Sigmoid colon (tissue), 7 donors: ENCODE results near the gene TFAP2B. TPM values are rescaled to one million over a fixed set of nuclear protein-coding genes. Genes with fewer than 3 reads are reported as not detected.

ENCODE experiments used
- DNase-seq: peaks from one replicate; pipeline ENCODE4 v3.0.0-alpha.2; 2019
- H3K27ac ChIP-seq, 4 donors: fragments of 200-600 bp; sonication (generic); one replicate each; pipeline ENCODE4 v1.5.1; 2016 to 2019; ENCODE audit warnings: mild to moderate bottlenecking in 1 of 4
- H3K27me3 ChIP-seq, 3 donors: fragments of 200-600 bp; sonication (generic); one replicate each; pipeline ENCODE4 v1.5.1; 2019; ENCODE audit warnings: mild to moderate bottlenecking in 1 of 3
- H3K36me3 ChIP-seq, 4 donors: fragments of 200-600 bp; sonication (generic); one replicate each; pipeline ENCODE4 v1.5.1; 2016 to 2019
- H3K4me1 ChIP-seq, 4 donors: fragments of 200-600 bp; sonication (generic); one replicate each; pipeline ENCODE4 v1.5.1; 2017 to 2019
- H3K4me3 ChIP-seq, 4 donors: fragments of 200-600 bp; sonication (generic); one replicate each; pipeline ENCODE4 v1.5.1; 2017 to 2019; ENCODE audit warnings: mild to moderate bottlenecking in 2 of 4, moderate library complexity in 1 of 4
- H3K9me3 ChIP-seq, 4 donors: fragments of 200-600 bp in 3 of 4; sonication (generic) in 3 of 4; one replicate each; pipeline versions ENCODE4 v1.5.1 to v1.6.1; 2013 to 2019
- EP300 ChIP-seq, 4 donors: sonication (generic); formaldehyde crosslinking; IDR thresholded peaks; one replicate each; pipeline ENCODE4 v1.6.1; 2017; ENCODE audit warnings: antibody characterized with exemption in 4 of 4
- POLR2A ChIP-seq, 2 donors: fragments of 450-650 bp; IDR thresholded peaks; one replicate each; pipeline ENCODE4 v1.6.1; 2016; ENCODE audit warnings: antibody characterized with exemption in 2 of 2, mild to moderate bottlenecking in 2 of 2, moderate library complexity in 2 of 2
- POLR2AphosphoS5 ChIP-seq, 4 donors: sonication (generic); formaldehyde crosslinking; IDR thresholded peaks; one replicate each; pipeline ENCODE4 v1.6.1; 2017; ENCODE audit warnings: antibody characterized with exemption in 4 of 4
- WGBS, 2 donors: extraction: QIAGEN DNeasy Blood & Tissue Kit; methylation state at CpG; one replicate each; pipeline ENCODE4 v1.1.7; 2013; 5-methylcytosine and 5-hydroxymethylcytosine counted together
- intact Hi-C: fragments of 100-400 bp; cut with DNase I; formaldehyde crosslinking; loops from one replicate; pipeline ENCODE4 v1.15.1; 2023
- polyA plus RNA-seq, 3 donors: library from polyadenylated mRNA; stranded (reverse); fragments of 200-250 nt; gene quantifications; one replicate each; pipeline ENCODE4 v1.2.3, GENCODE V29; 2013
- total RNA-seq, 4 donors: library from RNA; depleted of rRNA; stranded (reverse); fragments of >200 nt; gene quantifications; one replicate each; pipeline ENCODE4 v1.1.0, GENCODE V29; 2016
- TF ChIP-seq, protein P1 (sequence below), 4 experiments: fragments of 450-650 bp in 3 of 4; fragments of 200-600 bp in 1 of 4; IDR thresholded peaks; one replicate each; pipeline ENCODE4 v1.5.1; 2016 to 2019; ENCODE audit warnings: antibody characterized with exemption in 4 of 4, mild to moderate bottlenecking in 3 of 4, moderate library complexity in 2 of 4
- donor health status: healthy with polysubstance abuse.
- donor health status: Bipolar disorder and iron deficiency.
- donor health status: healthy.

The TFAP2B gene
- total and polyA plus RNA-seq, 7 donors = under 0.01 to 0.66 (median 0.01) TPM; not detected in 4

- DNase-seq = no peak
- Histone ChIP-seq H3K27me3 (peaks cover 3 to 82% (median 50%) of the 10 kb centered on the region in 3 donors), H3K9me3 (no peaks in the 10 kb centered on the region), H3K4me3 (no peak overlapping the region), H3K4me1 (no peaks in the 10 kb centered on the region), H3K36me3 (no peaks in the 10 kb centered on the region), H3K27ac (no peak overlapping the region)
- no peak for TF ChIP-seq POLR2AphosphoS5 (IDR thresholded peaks at IDR 0.05)
- TF ChIP-seq, protein P1, sequence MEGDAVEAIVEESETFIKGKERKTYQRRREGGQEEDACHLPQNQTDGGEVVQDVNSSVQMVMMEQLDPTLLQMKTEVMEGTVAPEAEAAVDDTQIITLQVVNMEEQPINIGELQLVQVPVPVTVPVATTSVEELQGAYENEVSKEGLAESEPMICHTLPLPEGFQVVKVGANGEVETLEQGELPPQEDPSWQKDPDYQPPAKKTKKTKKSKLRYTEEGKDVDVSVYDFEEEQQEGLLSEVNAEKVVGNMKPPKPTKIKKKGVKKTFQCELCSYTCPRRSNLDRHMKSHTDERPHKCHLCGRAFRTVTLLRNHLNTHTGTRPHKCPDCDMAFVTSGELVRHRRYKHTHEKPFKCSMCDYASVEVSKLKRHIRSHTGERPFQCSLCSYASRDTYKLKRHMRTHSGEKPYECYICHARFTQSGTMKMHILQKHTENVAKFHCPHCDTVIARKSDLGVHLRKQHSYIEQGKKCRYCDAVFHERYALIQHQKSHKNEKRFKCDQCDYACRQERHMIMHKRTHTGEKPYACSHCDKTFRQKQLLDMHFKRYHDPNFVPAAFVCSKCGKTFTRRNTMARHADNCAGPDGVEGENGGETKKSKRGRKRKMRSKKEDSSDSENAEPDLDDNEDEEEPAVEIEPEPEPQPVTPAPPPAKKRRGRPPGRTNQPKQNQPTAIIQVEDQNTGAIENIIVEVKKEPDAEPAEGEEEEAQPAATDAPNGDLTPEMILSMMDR (IDR thresholded peaks at IDR 0.05) = no peak
- TF ChIP-seq POLR2A (IDR thresholded peaks at IDR 0.05) = no peak
- no peak for TF ChIP-seq EP300 (IDR thresholded peaks at IDR 0.05)
- intact Hi-C loops = no loop called here
- WGBS, 2 donors = 68 to 80% methylated on average over 1 of the region's 1 CpG
Observed at GRCh38 chr6:50832912-50833311, 14.2 kb downstream of the TFAP2B start.

GRCh38 chr6:50834929-50835410 lies 16.3 kb downstream of the TFAP2B start:
- Histone ChIP-seq H3K4me3 (no peak overlapping the region), H3K36me3 (no peaks in the 10 kb centered on the region), H3K9me3 (no peaks in the 10 kb centered on the region), H3K4me1 (no peaks in the 10 kb centered on the region), H3K27ac (no peak overlapping the region), H3K27me3 (peaks cover 3 to 80% (median 47%) of the 10 kb centered on the region in 3 donors)
- DNase-seq = no peak
- WGBS, 2 donors = 77 to 83% methylated on average over 5 of the region's 5 CpGs
- intact Hi-C loops = no loop called here
- TF ChIP-seq POLR2A (IDR thresholded peaks at IDR 0.05) (no peak), POLR2AphosphoS5 (IDR thresholded peaks at IDR 0.05) (no peak), EP300 (IDR thresholded peaks at IDR 0.05) (no peak)
- TF ChIP-seq, protein P1 (IDR thresholded peaks at IDR 0.05) = no peak

GRCh38 chr6:50836231-50836630 lies 17.6 kb downstream of the TFAP2B start:
- WGBS, 2 donors = 7 to 12% methylated on average over 22 of the region's 22 CpGs
- no peaks in the 10 kb centered on the region for H3K9me3 ChIP-seq
- intact Hi-C loops = no loop called here
- TF ChIP-seq, protein P1 (IDR thresholded peaks at IDR 0.05) = no peak
- TF ChIP-seq POLR2AphosphoS5 (IDR thresholded peaks at IDR 0.05) (no peak), EP300 (IDR thresholded peaks at IDR 0.05) (no peak), POLR2A (IDR thresholded peaks at IDR 0.05) (no peak)
- H3K4me1 ChIP-seq = no peaks in the 10 kb centered on the region
- DNase-seq = no peak
- H3K36me3 ChIP-seq = no peaks in the 10 kb centered on the region
- no peak overlapping the region for H3K27ac ChIP-seq
- no peak overlapping the region for H3K4me3 ChIP-seq
- peaks cover 10 to 81% (median 45%) of the 10 kb centered on the region in 3 donors for H3K27me3 ChIP-seq

GRCh38 chr6:50837589-50838445 lies 19.1 kb downstream of the TFAP2B start:
- TF ChIP-seq POLR2AphosphoS5 (IDR thresholded peaks at IDR 0.05) (no peak), EP300 (IDR thresholded peaks at IDR 0.05) (no peak), POLR2A (IDR thresholded peaks at IDR 0.05) (no peak)
- TF ChIP-seq, protein P1 (IDR thresholded peaks at IDR 0.05) = no peak

More at GRCh38 chr6:50837589-50838445, 19.1 kb downstream of the TFAP2B start:
- no peaks in the 10 kb centered on the region for H3K36me3 ChIP-seq
- WGBS, 2 donors = 8 to 16% methylated on average over 14 of the region's 14 CpGs
- H3K27me3 ChIP-seq = peaks cover 23 to 83% (median 54%) of the 10 kb centered on the region in 3 donors
- H3K4me1 ChIP-seq = peaks cover 0 to 2% (median 0%) of the 10 kb centered on the region in 4 donors
- H3K9me3 ChIP-seq = no peaks in the 10 kb centered on the region
- no peak for DNase-seq
- no peak overlapping the region for H3K4me3 ChIP-seq
- no peak overlapping the region for H3K27ac ChIP-seq
- intact Hi-C loops = no loop called here
